SH-SY5Y (cell line): Measurements from ENCODE around the gene NKIRAS1.

Experiments
- GATA2 ChIP-seq: IDR thresholded peaks from 2 replicates; pipeline ENCODE4 v1.6.1; 2011; ENCODE audit warnings: mild to moderate bottlenecking, low read depth, low read length
- GATA3 ChIP-seq: IDR thresholded peaks from 2 replicates; pipeline ENCODE4 v1.6.1; 2011; ENCODE audit warnings: low read depth, mild to moderate bottlenecking, low read length, moderate library complexity

DNA sequence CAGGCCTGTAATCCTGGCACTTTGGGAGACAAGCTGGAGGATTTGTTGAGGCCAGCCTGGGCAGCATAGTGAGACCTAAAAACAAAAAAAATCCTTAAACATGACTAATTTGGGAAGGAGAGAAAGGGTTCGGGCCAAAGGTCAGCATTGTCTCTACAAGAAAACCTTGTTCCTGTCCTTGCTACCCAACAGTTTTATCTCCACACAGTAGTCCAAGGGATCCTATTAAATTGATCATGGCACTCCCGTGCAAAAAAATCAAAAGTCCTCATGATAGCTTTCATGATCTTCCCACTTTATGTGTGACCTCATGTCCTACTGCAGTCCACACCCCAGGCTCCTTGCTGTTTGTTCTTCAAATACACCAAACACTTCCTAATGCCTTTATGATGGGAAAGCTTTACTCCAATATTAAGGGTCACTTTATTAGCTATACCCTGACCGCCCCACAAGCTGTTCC, 4.3 kb upstream of the NKIRAS1 start:
- TF ChIP-seq GATA2 (no peak), GATA3 (no peak)
